Measurements from ENCODE around the gene KLK8.

DNA sequence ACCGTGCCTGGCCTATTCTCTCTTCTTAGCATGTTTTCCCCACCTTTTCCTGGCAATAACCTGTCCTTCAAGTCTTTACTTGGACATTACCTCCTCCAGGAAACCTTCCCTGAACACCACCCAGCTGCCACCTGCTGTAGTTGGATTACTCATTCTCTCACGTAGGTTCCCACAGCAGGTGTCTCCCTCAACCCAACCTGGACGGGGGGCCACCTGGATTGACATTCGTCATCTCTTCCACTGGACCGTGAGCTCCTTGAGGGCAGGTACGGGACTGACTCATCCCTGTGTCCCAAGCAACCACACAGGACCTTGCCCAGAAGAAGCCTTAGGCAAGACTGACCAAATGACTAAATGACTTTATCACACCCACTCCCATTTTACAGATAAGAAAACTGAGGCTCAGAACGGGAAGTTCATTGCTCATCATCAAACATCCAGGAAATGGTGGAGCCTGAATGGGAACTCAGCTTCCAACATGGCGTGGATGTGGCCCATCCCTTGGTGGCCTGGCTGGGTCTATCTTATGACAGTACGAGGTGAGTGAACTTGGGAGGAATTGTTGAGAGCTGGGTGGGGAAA lies 28.5 kb downstream of the KLK8 start:
- TF ChIP-seq, protein P1, sequence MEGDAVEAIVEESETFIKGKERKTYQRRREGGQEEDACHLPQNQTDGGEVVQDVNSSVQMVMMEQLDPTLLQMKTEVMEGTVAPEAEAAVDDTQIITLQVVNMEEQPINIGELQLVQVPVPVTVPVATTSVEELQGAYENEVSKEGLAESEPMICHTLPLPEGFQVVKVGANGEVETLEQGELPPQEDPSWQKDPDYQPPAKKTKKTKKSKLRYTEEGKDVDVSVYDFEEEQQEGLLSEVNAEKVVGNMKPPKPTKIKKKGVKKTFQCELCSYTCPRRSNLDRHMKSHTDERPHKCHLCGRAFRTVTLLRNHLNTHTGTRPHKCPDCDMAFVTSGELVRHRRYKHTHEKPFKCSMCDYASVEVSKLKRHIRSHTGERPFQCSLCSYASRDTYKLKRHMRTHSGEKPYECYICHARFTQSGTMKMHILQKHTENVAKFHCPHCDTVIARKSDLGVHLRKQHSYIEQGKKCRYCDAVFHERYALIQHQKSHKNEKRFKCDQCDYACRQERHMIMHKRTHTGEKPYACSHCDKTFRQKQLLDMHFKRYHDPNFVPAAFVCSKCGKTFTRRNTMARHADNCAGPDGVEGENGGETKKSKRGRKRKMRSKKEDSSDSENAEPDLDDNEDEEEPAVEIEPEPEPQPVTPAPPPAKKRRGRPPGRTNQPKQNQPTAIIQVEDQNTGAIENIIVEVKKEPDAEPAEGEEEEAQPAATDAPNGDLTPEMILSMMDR (IDR thresholded peaks at IDR 0.05; ENCODE audit: borderline replicate concordance, extremely low read depth, low read length, poor library complexity, severe bottlenecking), result no peak
- no peak for TF ChIP-seq EZH2 (IDR thresholded peaks at IDR 0.05; ENCODE audit: borderline replicate concordance, low read depth, low read length, severe bottlenecking)
